Measurements from ENCODE around the gene SF3A1. TPM values are rescaled to one million over a fixed set of nuclear protein-coding genes. Genes with fewer than 3 reads are reported as not detected.

SF3A1 gene
- total RNA-seq, 1 experiment from 2014 or later = 182 TPM

- Mint-ChIP-seq H3K4me3 (ENCODE audit: unreplicated experiment) (no peak overlapping the region), H3K27me3 (ENCODE audit: insufficient read depth, unreplicated experiment) (no peaks in the 10 kb centered on the region), H3K27ac (ENCODE audit: unreplicated experiment) (no peak overlapping the region), H3K9me3 (ENCODE audit: unreplicated experiment) (no peaks in the 10 kb centered on the region), H3K4me1 (ENCODE audit: low read depth, unreplicated experiment) (no peaks in the 10 kb centered on the region), H3K36me3 (ENCODE audit: insufficient read depth, unreplicated experiment) (peaks cover 78% of the 10 kb centered on the region)
- BruUV-seq (replicated peaks) = no TSS peak
- no peaks in the 10 kb centered on the region for H3K27me3 ChIP-seq (replicated peaks; ENCODE audit: control insufficient read depth, insufficient read depth, low read length)
- H3K4me1 ChIP-seq = no peaks in the 10 kb centered on the region
- no peaks in the 10 kb centered on the region for H3K9me3 ChIP-seq
- H3K4me3 ChIP-seq (ENCODE audit: low read depth, low read length) = no peak overlapping the region
- ChIA-PET CTCF (no interaction called here), POLR2A (interaction anchor here (0.5 kb wide), 1 partner anchor 9 kb away, joined by 3 read pairs; no protein-coding TSS in a partner anchor)
- H3K36me3 ChIP-seq (ENCODE audit: control insufficient read depth, insufficient read depth, low read length) = peaks cover 3% of the 10 kb centered on the region
- no peak for TF ChIP-seq CTCF (IDR thresholded peaks at IDR 0.05; ENCODE audit: insufficient read depth in 1 of 2, low read depth in 1 of 2, low read length in 1 of 2, severe bottlenecking in 1 of 2, unreplicated experiment in 1 of 2)
- intact Hi-C loops (cut with micrococcal nuclease; ENCODE audit: unreplicated experiment) = no loop called here
- no peak for DNase-seq
These were observed 19.8 kb downstream of the SF3A1 start for GRCh38 chr22:30336752-30337460.

GRCh38 chr22:30335236-30335635, 21.5 kb downstream of the SF3A1 start:
- no TSS peak for BruUV-seq (replicated peaks)

GRCh38 chr22:30334646-30335045, 22.0 kb downstream of the SF3A1 start:
- no TSS peak for BruUV-seq (replicated peaks)

More at GRCh38 chr22:30335236-30335635, 21.5 kb downstream of the SF3A1 start:
- Histone ChIP-seq H3K4me3 (ENCODE audit: low read depth, low read length) (no peak overlapping the region), H3K9me3 (no peaks in the 10 kb centered on the region), H3K27me3 (replicated peaks; ENCODE audit: control insufficient read depth, insufficient read depth, low read length) (no peaks in the 10 kb centered on the region), H3K36me3 (ENCODE audit: control insufficient read depth, insufficient read depth, low read length) (peaks cover 2% of the 10 kb centered on the region), H3K4me1 (no peaks in the 10 kb centered on the region)
- intact Hi-C loops (cut with micrococcal nuclease; ENCODE audit: unreplicated experiment) = no loop called here
- DNase-seq = no peak
- no peak for TF ChIP-seq CTCF (IDR thresholded peaks at IDR 0.05; ENCODE audit: insufficient read depth in 1 of 2, low read depth in 1 of 2, low read length in 1 of 2, severe bottlenecking in 1 of 2, unreplicated experiment in 1 of 2)
- Mint-ChIP-seq H3K27me3 (ENCODE audit: insufficient read depth, unreplicated experiment) (no peaks in the 10 kb centered on the region), H3K27ac (ENCODE audit: unreplicated experiment) (no peak overlapping the region), H3K36me3 (ENCODE audit: insufficient read depth, unreplicated experiment) (peaks cover 73% of the 10 kb centered on the region), H3K4me1 (ENCODE audit: low read depth, unreplicated experiment) (no peaks in the 10 kb centered on the region), H3K9me3 (ENCODE audit: unreplicated experiment) (no peaks in the 10 kb centered on the region), H3K4me3 (ENCODE audit: unreplicated experiment) (no peak overlapping the region)
- CTCF ChIA-PET = no interaction called here
- POLR2A ChIA-PET = no interaction called here

More at GRCh38 chr22:30334646-30335045, 22.0 kb downstream of the SF3A1 start:
- no peaks in the 10 kb centered on the region for H3K9me3 Mint-ChIP-seq (ENCODE audit: unreplicated experiment)
- no peak overlapping the region for H3K27ac Mint-ChIP-seq (ENCODE audit: unreplicated experiment)
- no peaks in the 10 kb centered on the region for H3K4me1 Mint-ChIP-seq (ENCODE audit: low read depth, unreplicated experiment)
- Histone ChIP-seq H3K9me3 (no peaks in the 10 kb centered on the region), H3K4me3 (ENCODE audit: low read depth, low read length) (no peak overlapping the region), H3K27me3 (replicated peaks; ENCODE audit: control insufficient read depth, insufficient read depth, low read length) (no peaks in the 10 kb centered on the region), H3K36me3 (ENCODE audit: control insufficient read depth, insufficient read depth, low read length) (peaks cover 2% of the 10 kb centered on the region), H3K4me1 (no peaks in the 10 kb centered on the region)
- DNase-seq = no peak
- intact Hi-C loops (cut with micrococcal nuclease; ENCODE audit: unreplicated experiment) = no loop called here
- POLR2A ChIA-PET = no interaction called here
- no peaks in the 10 kb centered on the region for H3K27me3 Mint-ChIP-seq (ENCODE audit: insufficient read depth, unreplicated experiment)
- no peak for TF ChIP-seq CTCF (IDR thresholded peaks at IDR 0.05; ENCODE audit: insufficient read depth in 1 of 2, low read depth in 1 of 2, low read length in 1 of 2, severe bottlenecking in 1 of 2, unreplicated experiment in 1 of 2)
- no peak overlapping the region for H3K4me3 Mint-ChIP-seq (ENCODE audit: unreplicated experiment)
- CTCF ChIA-PET = no interaction called here
- peaks cover 75% of the 10 kb centered on the region for H3K36me3 Mint-ChIP-seq (ENCODE audit: insufficient read depth, unreplicated experiment)

All from Caco-2 (cell line).